Measurements from ENCODE around the gene KPNA1. TPM values are rescaled to one million over a fixed set of nuclear protein-coding genes. Genes with fewer than 3 reads are reported as not detected.

The KPNA1 gene
- total and polyA plus RNA-seq, 2 of the 13 experiments (the other 11 are each of a cell fraction or from before 2014, with no cell fraction given), result 15.4 to 30.0 TPM

DNA sequence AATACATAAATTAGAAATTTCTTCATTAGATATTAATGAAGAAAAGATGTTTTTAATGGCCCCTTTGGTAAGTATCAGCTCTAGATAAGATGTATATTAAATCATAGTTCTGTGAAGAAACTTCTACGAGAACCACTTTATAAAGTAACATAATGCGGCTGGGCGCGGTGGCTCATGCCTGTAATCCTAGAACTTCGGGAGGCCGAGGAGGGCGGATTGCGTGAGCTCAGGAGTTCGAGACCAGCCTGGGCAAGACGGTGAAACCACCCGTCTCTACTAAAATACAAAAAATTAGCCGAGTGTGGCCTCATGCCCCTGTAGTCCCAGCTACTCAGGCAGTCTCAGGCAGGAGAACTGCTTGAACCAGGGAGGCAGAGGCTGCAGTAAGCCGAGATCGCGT, 2.5 kb downstream of the KPNA1 start:
- WGBS (ENCODE audit: low lambda C conversion rate), result 92% methylated on average over 15 of the region's 15 CpGs
- no peaks in the 10 kb centered on the region; a peak in 1 of 5 replicates for H3K27me3 ChIP-seq (ENCODE audit: control insufficient read depth in 1 of 2, insufficient read depth in 2 of 2, low read length in 2 of 2)
- TF ChIP-seq, protein P1, sequence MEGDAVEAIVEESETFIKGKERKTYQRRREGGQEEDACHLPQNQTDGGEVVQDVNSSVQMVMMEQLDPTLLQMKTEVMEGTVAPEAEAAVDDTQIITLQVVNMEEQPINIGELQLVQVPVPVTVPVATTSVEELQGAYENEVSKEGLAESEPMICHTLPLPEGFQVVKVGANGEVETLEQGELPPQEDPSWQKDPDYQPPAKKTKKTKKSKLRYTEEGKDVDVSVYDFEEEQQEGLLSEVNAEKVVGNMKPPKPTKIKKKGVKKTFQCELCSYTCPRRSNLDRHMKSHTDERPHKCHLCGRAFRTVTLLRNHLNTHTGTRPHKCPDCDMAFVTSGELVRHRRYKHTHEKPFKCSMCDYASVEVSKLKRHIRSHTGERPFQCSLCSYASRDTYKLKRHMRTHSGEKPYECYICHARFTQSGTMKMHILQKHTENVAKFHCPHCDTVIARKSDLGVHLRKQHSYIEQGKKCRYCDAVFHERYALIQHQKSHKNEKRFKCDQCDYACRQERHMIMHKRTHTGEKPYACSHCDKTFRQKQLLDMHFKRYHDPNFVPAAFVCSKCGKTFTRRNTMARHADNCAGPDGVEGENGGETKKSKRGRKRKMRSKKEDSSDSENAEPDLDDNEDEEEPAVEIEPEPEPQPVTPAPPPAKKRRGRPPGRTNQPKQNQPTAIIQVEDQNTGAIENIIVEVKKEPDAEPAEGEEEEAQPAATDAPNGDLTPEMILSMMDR (CRISPR knock-in tag; IDR thresholded peaks at IDR 0.05), result no peak
- TF ChIP-seq, protein P2, sequence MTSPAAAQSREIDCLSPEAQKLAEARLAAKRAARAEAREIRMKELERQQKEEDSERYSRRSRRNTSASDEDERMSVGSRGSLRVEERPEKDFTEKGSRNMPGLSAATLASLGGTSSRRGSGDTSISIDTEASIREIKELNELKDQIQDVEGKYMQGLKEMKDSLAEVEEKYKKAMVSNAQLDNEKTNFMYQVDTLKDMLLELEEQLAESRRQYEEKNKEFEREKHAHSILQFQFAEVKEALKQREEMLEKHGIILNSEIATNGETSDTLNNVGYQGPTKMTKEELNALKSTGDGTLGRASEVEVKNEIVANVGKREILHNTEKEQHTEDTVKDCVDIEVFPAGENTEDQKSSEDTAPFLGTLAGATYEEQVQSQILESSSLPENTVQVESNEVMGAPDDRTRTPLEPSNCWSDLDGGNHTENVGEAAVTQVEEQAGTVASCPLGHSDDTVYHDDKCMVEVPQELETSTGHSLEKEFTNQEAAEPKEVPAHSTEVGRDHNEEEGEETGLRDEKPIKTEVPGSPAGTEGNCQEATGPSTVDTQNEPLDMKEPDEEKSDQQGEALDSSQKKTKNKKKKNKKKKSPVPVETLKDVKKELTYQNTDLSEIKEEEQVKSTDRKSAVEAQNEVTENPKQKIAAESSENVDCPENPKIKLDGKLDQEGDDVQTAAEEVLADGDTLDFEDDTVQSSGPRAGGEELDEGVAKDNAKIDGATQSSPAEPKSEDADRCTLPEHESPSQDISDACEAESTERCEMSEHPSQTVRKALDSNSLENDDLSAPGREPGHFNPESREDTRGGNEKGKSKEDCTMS (CRISPR knock-in tag; conservative IDR thresholded peaks at IDR 0.05), result no peak
- TF ChIP-seq, protein P3, sequence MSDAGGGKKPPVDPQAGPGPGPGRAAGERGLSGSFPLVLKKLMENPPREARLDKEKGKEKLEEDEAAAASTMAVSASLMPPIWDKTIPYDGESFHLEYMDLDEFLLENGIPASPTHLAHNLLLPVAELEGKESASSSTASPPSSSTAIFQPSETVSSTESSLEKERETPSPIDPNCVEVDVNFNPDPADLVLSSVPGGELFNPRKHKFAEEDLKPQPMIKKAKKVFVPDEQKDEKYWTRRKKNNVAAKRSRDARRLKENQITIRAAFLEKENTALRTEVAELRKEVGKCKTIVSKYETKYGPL (CRISPR knock-in tag; IDR thresholded peaks at IDR 0.05), result no peak
- TF ChIP-seq, protein P4, sequence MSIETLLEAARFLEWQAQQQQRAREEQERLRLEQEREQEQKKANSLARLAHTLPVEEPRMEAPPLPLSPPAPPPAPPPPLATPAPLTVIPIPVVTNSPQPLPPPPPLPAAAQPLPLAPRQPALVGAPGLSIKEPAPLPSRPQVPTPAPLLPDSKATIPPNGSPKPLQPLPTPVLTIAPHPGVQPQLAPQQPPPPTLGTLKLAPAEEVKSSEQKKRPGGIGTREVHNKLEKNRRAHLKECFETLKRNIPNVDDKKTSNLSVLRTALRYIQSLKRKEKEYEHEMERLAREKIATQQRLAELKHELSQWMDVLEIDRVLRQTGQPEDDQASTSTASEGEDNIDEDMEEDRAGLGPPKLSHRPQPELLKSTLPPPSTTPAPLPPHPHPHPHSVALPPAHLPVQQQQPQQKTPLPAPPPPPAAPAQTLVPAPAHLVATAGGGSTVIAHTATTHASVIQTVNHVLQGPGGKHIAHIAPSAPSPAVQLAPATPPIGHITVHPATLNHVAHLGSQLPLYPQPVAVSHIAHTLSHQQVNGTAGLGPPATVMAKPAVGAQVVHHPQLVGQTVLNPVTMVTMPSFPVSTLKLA (IDR thresholded peaks at IDR 0.05), result no peak
- no peak for TF ChIP-seq MBD4 (IDR thresholded peaks at IDR 0.05; ENCODE audit: borderline replicate concordance, low read length)
- peaks cover 40% of the 10 kb centered on the region for H4K20me1 ChIP-seq (ENCODE audit: insufficient read depth, low read length)
- no peak overlapping the region for H2AFZ ChIP-seq (ENCODE audit: low read length)
- H3K36me3 ChIP-seq (replicated peaks in 1 of 2; ENCODE audit: control insufficient read depth in 1 of 2, insufficient read depth in 2 of 2, low read length in 2 of 2), result no peaks in the 10 kb centered on the region
- H3K4me3 ChIP-seq (replicated peaks in 1 of 3; ENCODE audit: insufficient read depth in 1 of 3, low read depth in 2 of 3, low read length in 3 of 3), result peak overlapping the region in 1 of 3 experiments; percentile 11; a peak in 1 of 6 replicates
- in situ Hi-C loops (cut with HindIII; ENCODE audit: extremely low pct_ligation_motif_present, low pct_unique_long_range_greater_than_20kb), result no loop called here
- FAIRE-seq (no peak), ATAC-seq (no peak), DNase-seq (ENCODE audit: low spot score) (no peak)
- H3K27ac ChIP-seq (ENCODE audit: extremely low read length, insufficient read depth, low read length), result no peak overlapping the region
- POLR2A ChIA-PET, result no interaction called here
- peaks cover 56% of the 10 kb centered on the region for H3K4me1 ChIP-seq (ENCODE audit: insufficient read depth, low read length)
- H3K9ac ChIP-seq (ENCODE audit: insufficient read depth, low read depth, low read length), result no peak overlapping the region
- H3K4me2 ChIP-seq (ENCODE audit: low read depth, low read length), result peak overlapping the region; percentile 97; the same call in 1 of the 2 replicates
- no TSS peak for BruUV-seq (replicated peaks)
- intact Hi-C loops (cut with micrococcal nuclease; ENCODE audit: unreplicated experiment), result loop anchor here (5.0 kb wide), 1 partner anchor 40 kb away; no protein-coding TSS in a partner anchor
- H3K79me2 ChIP-seq (ENCODE audit: insufficient read depth, low read length), result peaks cover 66% of the 10 kb centered on the region
- CTCF ChIA-PET (ENCODE audit: low intra/inter-chr PET ratio, low total read pairs), result no interaction called here
- no peaks in the 10 kb centered on the region for H3K9me3 ChIP-seq (ENCODE audit: low read length)

All from HepG2 (cell line).